Measurements from ENCODE around the gene AAMP.

AAMP gene

GRCh38 chr2:218230882-218231281 lies 39.1 kb downstream of the AAMP start:
- H3K36me3 ChIP-seq, result peaks cover 93% of the 10 kb centered on the region
- TF ChIP-seq CTCF (IDR thresholded peaks at IDR 0.05), result peak; percentile 35
- no peaks in the 10 kb centered on the region for H3K9me3 ChIP-seq
- no peaks in the 10 kb centered on the region for H3K27me3 ChIP-seq
- H3K4me3 ChIP-seq (ENCODE audit: low read depth in 1 of 2, low read length in 1 of 2), result no peak overlapping the region
- peak overlapping the region; percentile 77 for H3K27ac ChIP-seq
- H3K4me1 ChIP-seq (ENCODE audit: control insufficient read depth in 1 of 2, insufficient read depth in 1 of 2, low read depth in 1 of 2, low read length in 1 of 2), result peaks cover 35 to 43% of the 10 kb centered on the region in 2 experiments

- no peak for TF ChIP-seq CTCF (IDR thresholded peaks at IDR 0.05)
- peaks cover 93% of the 10 kb centered on the region for H3K36me3 ChIP-seq
- H3K4me3 ChIP-seq (ENCODE audit: low read depth in 1 of 2, low read length in 1 of 2), result peak overlapping the region in 1 of 2 experiments; percentile 37
- no peaks in the 10 kb centered on the region for H3K27me3 ChIP-seq
- peaks cover 35 to 52% of the 10 kb centered on the region in 2 experiments for H3K4me1 ChIP-seq (ENCODE audit: control insufficient read depth in 1 of 2, insufficient read depth in 1 of 2, low read depth in 1 of 2, low read length in 1 of 2)
- H3K27ac ChIP-seq, result peak overlapping the region; percentile 77
- no peaks in the 10 kb centered on the region for H3K9me3 ChIP-seq
Observed at GRCh38 chr2:218229851-218230250, 40.1 kb downstream of the AAMP start.

GRCh38 chr2:218229239-218229638 lies 40.7 kb downstream of the AAMP start:
- Histone ChIP-seq H3K36me3 (peaks cover 93% of the 10 kb centered on the region), H3K27me3 (no peaks in the 10 kb centered on the region), H3K27ac (peak overlapping the region; percentile 77), H3K9me3 (no peaks in the 10 kb centered on the region), H3K4me3 (ENCODE audit: low read depth in 1 of 2, low read length in 1 of 2) (peak overlapping the region in 1 of 2 experiments; percentile 37), H3K4me1 (ENCODE audit: control insufficient read depth in 1 of 2, insufficient read depth in 1 of 2, low read depth in 1 of 2, low read length in 1 of 2) (peaks cover 35 to 56% of the 10 kb centered on the region in 2 experiments)
- TF ChIP-seq CTCF (IDR thresholded peaks at IDR 0.05), result no peak

- H3K36me3 ChIP-seq, result peaks cover 93% of the 10 kb centered on the region
- H3K4me3 ChIP-seq (ENCODE audit: low read depth in 1 of 2, low read length in 1 of 2), result peak overlapping the region in 1 of 2 experiments; percentile 37
- H3K4me1 ChIP-seq (ENCODE audit: control insufficient read depth in 1 of 2, insufficient read depth in 1 of 2, low read depth in 1 of 2, low read length in 1 of 2), result peaks cover 43 to 61% of the 10 kb centered on the region in 2 experiments
- no peaks in the 10 kb centered on the region for H3K9me3 ChIP-seq
- H3K27ac ChIP-seq, result peak overlapping the region; percentile 77
- no peak for TF ChIP-seq CTCF (IDR thresholded peaks at IDR 0.05)
- H3K27me3 ChIP-seq, result no peaks in the 10 kb centered on the region
Observed at GRCh38 chr2:218228366-218229090, 41.4 kb downstream of the AAMP start.

GRCh38 chr2:218226903-218227302 lies 43.0 kb downstream of the AAMP start:
- Histone ChIP-seq H3K36me3 (peaks cover 91% of the 10 kb centered on the region), H3K27ac (peak overlapping the region; percentile 5)
- TF ChIP-seq CTCF (IDR thresholded peaks at IDR 0.05), result no peak

More at GRCh38 chr2:218226903-218227302, 43.0 kb downstream of the AAMP start:
- Histone ChIP-seq H3K27me3 (no peaks in the 10 kb centered on the region), H3K4me1 (ENCODE audit: control insufficient read depth in 1 of 2, insufficient read depth in 1 of 2, low read depth in 1 of 2, low read length in 1 of 2) (peaks cover 58 to 78% of the 10 kb centered on the region in 2 experiments), H3K9me3 (no peaks in the 10 kb centered on the region), H3K4me3 (ENCODE audit: low read depth in 1 of 2, low read length in 1 of 2) (no peak overlapping the region)
